Neural progenitor cell (in vitro differentiated cells): ENCODE data around the gene MYO1A.

Experiments
- EZH2 ChIP-seq: fragments of 200-600 bp; sonication (generic); IDR thresholded peaks from 2 replicates; pipeline ENCODE4 v1.6.1; 2017; ENCODE audit warnings: antibody characterized with exemption, mild to moderate bottlenecking, moderate library complexity
- EZH2phosphoT487 ChIP-seq: fragments of 200-600 bp; sonication (generic); IDR thresholded peaks from 2 replicates; pipeline ENCODE4 v1.6.1; 2017; ENCODE audit warnings: antibody characterized with exemption
- TF ChIP-seq, protein P1 (sequence below): fragments of 200-600 bp; sonication (generic); IDR thresholded peaks from 2 replicates; pipeline ENCODE4 v1.5.1; 2017; ENCODE audit warnings: antibody characterized with exemption, mild to moderate bottlenecking

DNA sequence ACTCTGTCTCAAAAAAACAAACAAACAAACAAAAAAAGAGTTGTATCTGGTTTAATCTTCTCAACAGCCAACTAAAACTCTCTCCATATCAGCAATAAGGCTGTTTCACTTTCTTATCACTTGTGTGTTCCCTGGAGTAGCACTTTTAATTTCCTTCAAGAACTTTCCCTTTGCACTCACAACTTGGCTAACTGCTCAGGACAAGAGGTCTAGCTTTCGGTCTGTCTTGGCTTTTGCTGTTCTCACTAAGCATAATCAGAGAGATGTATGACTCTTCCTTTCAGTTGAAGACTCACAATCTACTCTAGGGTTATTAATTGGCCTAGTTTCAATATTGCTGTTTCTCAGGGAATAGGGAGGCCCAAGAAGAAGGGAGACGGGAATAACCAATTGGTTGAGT, 16.3 kb upstream of the MYO1A start:
- TF ChIP-seq EZH2 (no peak), EZH2phosphoT487 (no peak)
- TF ChIP-seq, protein P1, sequence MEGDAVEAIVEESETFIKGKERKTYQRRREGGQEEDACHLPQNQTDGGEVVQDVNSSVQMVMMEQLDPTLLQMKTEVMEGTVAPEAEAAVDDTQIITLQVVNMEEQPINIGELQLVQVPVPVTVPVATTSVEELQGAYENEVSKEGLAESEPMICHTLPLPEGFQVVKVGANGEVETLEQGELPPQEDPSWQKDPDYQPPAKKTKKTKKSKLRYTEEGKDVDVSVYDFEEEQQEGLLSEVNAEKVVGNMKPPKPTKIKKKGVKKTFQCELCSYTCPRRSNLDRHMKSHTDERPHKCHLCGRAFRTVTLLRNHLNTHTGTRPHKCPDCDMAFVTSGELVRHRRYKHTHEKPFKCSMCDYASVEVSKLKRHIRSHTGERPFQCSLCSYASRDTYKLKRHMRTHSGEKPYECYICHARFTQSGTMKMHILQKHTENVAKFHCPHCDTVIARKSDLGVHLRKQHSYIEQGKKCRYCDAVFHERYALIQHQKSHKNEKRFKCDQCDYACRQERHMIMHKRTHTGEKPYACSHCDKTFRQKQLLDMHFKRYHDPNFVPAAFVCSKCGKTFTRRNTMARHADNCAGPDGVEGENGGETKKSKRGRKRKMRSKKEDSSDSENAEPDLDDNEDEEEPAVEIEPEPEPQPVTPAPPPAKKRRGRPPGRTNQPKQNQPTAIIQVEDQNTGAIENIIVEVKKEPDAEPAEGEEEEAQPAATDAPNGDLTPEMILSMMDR: no peak
